HEK293 (cell line): Measurements from ENCODE around the gene PDZK1IP1.
A peak's percentile ranks its signal among the peaks of the same experiment; 100 is the strongest.

ENCODE experiments used
- CTCF ChIA-PET: fragments of 350-600 bp; formaldehyde crosslinking; extraction: SDS; loops from one replicate; lab custom pipeline; 2021; ENCODE audit warnings: antibody characterized with exemption; lab: Yijun Ruan, JAX
- POLR2A ChIA-PET: fragments of 300-600 bp; formaldehyde crosslinking; extraction: SDS; loops from one replicate; lab custom pipeline; 2020; ENCODE audit warnings: antibody characterized with exemption, inconsistent platforms; lab: Yijun Ruan, JAX
- H3K27ac ChIP-seq: fragments of 200-500 bp; sonication (Bioruptor generic); 2 replicates; pipeline ENCODE4 v1.5.1; 2014; ENCODE audit warnings: low read depth, low read length, control low read depth, inconsistent platforms; ENCODE audit errors: extremely low read depth
- H3K36me3 ChIP-seq, 2 experiments: fragments of 200-500 bp in 1 of 2; sonication (Bioruptor generic) in 1 of 2; 1 replicate in 1 of 2; 2 replicates in 1 of 2; pipeline ENCODE4 v1.5.1; 2014 to 2017; ENCODE audit warnings: inconsistent platforms in 2 of 2, low read length in 2 of 2; ENCODE audit not compliant: control insufficient read depth in 2 of 2, insufficient read depth in 1 of 2
- H3K4me1 ChIP-seq: fragments of 200-500 bp; sonication (Bioruptor generic); 2 replicates; pipeline ENCODE4 v1.5.1; 2014; ENCODE audit warnings: mild to moderate bottlenecking, low read length, inconsistent platforms; ENCODE audit not compliant: control insufficient read depth, insufficient read depth
- H3K4me3 ChIP-seq: 2 replicates; pipeline ENCODE4 v1.5.1; 2011; ENCODE audit warnings: low read depth, mild to moderate bottlenecking, control low read depth, low read length, moderate library complexity
- H3K9me3 ChIP-seq: fragments of 200-500 bp; sonication (Bioruptor generic); 2 replicates; pipeline ENCODE4 v1.5.1; 2014; ENCODE audit warnings: low read depth, low read length, inconsistent platforms; ENCODE audit not compliant: control insufficient read depth, insufficient read depth
- BCL11B ChIP-seq: fragments of 450-650 bp; formaldehyde crosslinking; IDR thresholded peaks from 2 replicates; pipeline ENCODE4 v1.5.1; 2016; ENCODE audit warnings: low read depth, missing biosample characterization, missing genetic modification characterization
- HOXC10 ChIP-seq: sonication (generic); formaldehyde crosslinking; IDR thresholded peaks from 2 replicates; pipeline ENCODE4 v1.8.1; 2023; ENCODE audit warnings: mild to moderate bottlenecking, missing genetic modification reagents
- HOXD13 ChIP-seq: sonication (generic); formaldehyde crosslinking; IDR thresholded peaks from 2 replicates; pipeline ENCODE4 v1.8.0; 2022; ENCODE audit warnings: missing genetic modification reagents, borderline replicate concordance
- REPIN1 ChIP-seq: fragments of 450-650 bp; formaldehyde crosslinking; IDR thresholded peaks from 2 replicates; pipeline ENCODE4 v1.5.1; 2017; ENCODE audit warnings: missing biosample characterization, missing genetic modification characterization, low read depth
- ZNF138 ChIP-seq: fragments of 450-650 bp; formaldehyde crosslinking; IDR thresholded peaks from 2 replicates; pipeline ENCODE4 v1.5.1; 2016; ENCODE audit warnings: missing biosample characterization, missing genetic modification characterization, borderline replicate concordance
- ZNF530 ChIP-seq: fragments of 450-650 bp; formaldehyde crosslinking; IDR thresholded peaks from 2 replicates; pipeline ENCODE4 v1.5.1; 2016; ENCODE audit warnings: low read depth, missing biosample characterization, missing genetic modification characterization
- ZNF560 ChIP-seq: fragments of 450-650 bp; formaldehyde crosslinking; IDR thresholded peaks from 2 replicates; pipeline ENCODE4 v1.5.1; 2017; ENCODE audit warnings: missing biosample characterization, missing genetic modification characterization, borderline replicate concordance
- ZNF660 ChIP-seq: fragments of 450-650 bp; IDR thresholded peaks from 2 replicates; pipeline ENCODE4 v1.5.1; 2018; ENCODE audit warnings: missing biosample characterization, mild to moderate bottlenecking, missing genetic modification characterization
- TF ChIP-seq, protein P1 (sequence below): fragments of 450-650 bp; formaldehyde crosslinking; IDR thresholded peaks from 2 replicates; pipeline ENCODE4 v1.5.1; 2017; ENCODE audit warnings: missing biosample characterization, missing genetic modification characterization
- TF ChIP-seq, protein P2 (sequence below): fragments of 450-650 bp; formaldehyde crosslinking; conservative IDR thresholded peaks from 2 replicates; pipeline ENCODE4 v1.5.1; 2016; ENCODE audit warnings: low read depth, missing biosample characterization, missing genetic modification characterization
- TF ChIP-seq, protein P3 (sequence below): fragments of 450-650 bp; formaldehyde crosslinking; IDR thresholded peaks from 2 replicates; pipeline ENCODE4 v1.5.1; 2017; ENCODE audit warnings: missing biosample characterization, missing genetic modification characterization
- TF ChIP-seq, protein P4 (sequence below): fragments of 450-650 bp; formaldehyde crosslinking; IDR thresholded peaks from 2 replicates; pipeline ENCODE4 v1.5.1; 2016; ENCODE audit warnings: missing biosample characterization, missing genetic modification characterization
- TF ChIP-seq, protein P5 (sequence below): fragments of 450-650 bp; formaldehyde crosslinking; IDR thresholded peaks from 2 replicates; pipeline ENCODE4 v1.5.1; 2016; ENCODE audit warnings: missing biosample characterization, missing genetic modification characterization
- TF ChIP-seq, protein P6 (sequence below): fragments of 450-650 bp; formaldehyde crosslinking; IDR thresholded peaks from 2 replicates; pipeline ENCODE4 v1.5.1; 2016; ENCODE audit warnings: missing biosample characterization, missing genetic modification characterization

PDZK1IP1 gene

DNA sequence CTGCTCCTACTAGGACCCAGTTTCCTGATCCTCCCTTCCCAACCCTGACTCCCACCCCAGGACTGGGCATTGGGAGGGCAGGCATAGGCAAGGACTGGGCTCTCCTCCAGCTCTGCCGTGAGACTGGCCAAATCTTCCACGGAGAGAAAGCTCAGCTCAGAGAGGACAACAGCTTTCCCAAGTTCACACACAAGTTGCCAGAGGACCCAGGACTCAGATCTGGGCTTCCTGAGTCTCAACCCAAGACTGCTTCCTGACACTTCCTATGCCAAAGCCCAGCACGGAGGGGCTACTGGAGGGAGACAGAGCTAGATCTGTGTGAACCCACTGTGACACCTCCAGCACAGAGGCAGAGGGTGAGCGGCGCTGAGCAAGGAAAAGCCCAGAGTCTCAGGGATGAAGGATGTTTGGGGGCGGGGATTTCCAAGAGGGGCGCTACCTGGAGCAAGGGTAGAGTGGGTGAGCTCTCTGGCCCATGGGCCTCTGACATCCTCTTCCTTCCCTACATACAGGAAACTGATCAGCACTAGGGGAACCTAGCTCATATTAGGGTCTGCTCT is 7.1 kb downstream of the PDZK1IP1 start (continued):
- TF ChIP-seq, protein P1, sequence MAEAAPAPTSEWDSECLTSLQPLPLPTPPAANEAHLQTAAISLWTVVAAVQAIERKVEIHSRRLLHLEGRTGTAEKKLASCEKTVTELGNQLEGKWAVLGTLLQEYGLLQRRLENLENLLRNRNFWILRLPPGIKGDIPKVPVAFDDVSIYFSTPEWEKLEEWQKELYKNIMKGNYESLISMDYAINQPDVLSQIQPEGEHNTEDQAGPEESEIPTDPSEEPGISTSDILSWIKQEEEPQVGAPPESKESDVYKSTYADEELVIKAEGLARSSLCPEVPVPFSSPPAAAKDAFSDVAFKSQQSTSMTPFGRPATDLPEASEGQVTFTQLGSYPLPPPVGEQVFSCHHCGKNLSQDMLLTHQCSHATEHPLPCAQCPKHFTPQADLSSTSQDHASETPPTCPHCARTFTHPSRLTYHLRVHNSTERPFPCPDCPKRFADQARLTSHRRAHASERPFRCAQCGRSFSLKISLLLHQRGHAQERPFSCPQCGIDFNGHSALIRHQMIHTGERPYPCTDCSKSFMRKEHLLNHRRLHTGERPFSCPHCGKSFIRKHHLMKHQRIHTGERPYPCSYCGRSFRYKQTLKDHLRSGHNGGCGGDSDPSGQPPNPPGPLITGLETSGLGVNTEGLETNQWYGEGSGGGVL (tag by site-specific recombination) = no peak
- TF ChIP-seq, protein P2, sequence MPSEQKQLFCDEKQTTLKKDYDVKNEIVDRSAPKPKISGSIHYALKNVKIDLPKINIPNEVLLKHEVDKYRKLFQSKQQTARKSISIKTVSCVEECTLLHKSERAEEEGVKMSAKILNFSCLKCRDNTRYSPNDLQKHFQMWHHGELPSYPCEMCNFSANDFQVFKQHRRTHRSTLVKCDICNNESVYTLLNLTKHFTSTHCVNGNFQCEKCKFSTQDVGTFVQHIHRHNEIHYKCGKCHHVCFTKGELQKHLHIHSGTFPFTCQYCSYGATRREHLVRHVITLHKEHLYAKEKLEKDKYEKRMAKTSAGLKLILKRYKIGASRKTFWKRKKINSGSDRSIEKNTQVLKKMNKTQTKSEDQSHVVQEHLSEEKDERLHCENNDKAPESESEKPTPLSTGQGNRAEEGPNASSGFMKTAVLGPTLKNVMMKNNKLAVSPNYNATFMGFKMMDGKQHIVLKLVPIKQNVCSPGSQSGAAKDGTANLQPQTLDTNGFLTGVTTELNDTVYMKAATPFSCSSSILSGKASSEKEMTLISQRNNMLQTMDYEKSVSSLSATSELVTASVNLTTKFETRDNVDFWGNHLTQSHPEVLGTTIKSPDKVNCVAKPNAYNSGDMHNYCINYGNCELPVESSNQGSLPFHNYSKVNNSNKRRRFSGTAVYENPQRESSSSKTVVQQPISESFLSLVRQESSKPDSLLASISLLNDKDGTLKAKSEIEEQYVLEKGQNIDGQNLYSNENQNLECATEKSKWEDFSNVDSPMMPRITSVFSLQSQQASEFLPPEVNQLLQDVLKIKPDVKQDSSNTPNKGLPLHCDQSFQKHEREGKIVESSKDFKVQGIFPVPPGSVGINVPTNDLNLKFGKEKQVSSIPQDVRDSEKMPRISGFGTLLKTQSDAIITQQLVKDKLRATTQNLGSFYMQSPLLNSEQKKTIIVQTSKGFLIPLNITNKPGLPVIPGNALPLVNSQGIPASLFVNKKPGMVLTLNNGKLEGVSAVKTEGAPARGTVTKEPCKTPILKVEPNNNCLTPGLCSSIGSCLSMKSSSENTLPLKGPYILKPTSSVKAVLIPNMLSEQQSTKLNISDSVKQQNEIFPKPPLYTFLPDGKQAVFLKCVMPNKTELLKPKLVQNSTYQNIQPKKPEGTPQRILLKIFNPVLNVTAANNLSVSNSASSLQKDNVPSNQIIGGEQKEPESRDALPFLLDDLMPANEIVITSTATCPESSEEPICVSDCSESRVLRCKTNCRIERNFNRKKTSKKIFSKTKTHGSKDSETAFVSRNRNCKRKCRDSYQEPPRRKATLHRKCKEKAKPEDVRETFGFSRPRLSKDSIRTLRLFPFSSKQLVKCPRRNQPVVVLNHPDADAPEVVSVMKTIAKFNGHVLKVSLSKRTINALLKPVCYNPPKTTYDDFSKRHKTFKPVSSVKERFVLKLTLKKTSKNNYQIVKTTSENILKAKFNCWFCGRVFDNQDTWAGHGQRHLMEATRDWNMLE (tag by site-specific recombination) = no peak
- no peak for TF ChIP-seq ZNF560 (tag by site-specific recombination)
- TF ChIP-seq, protein P3, sequence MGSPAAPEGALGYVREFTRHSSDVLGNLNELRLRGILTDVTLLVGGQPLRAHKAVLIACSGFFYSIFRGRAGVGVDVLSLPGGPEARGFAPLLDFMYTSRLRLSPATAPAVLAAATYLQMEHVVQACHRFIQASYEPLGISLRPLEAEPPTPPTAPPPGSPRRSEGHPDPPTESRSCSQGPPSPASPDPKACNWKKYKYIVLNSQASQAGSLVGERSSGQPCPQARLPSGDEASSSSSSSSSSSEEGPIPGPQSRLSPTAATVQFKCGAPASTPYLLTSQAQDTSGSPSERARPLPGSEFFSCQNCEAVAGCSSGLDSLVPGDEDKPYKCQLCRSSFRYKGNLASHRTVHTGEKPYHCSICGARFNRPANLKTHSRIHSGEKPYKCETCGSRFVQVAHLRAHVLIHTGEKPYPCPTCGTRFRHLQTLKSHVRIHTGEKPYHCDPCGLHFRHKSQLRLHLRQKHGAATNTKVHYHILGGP (tag by site-specific recombination) = no peak
- TF ChIP-seq BCL11B = no peak
- TF ChIP-seq ZNF138 (tag by site-specific recombination) = no peak
- TF ChIP-seq ZNF530 (tag by site-specific recombination) = no peak
- TF ChIP-seq, protein P4, sequence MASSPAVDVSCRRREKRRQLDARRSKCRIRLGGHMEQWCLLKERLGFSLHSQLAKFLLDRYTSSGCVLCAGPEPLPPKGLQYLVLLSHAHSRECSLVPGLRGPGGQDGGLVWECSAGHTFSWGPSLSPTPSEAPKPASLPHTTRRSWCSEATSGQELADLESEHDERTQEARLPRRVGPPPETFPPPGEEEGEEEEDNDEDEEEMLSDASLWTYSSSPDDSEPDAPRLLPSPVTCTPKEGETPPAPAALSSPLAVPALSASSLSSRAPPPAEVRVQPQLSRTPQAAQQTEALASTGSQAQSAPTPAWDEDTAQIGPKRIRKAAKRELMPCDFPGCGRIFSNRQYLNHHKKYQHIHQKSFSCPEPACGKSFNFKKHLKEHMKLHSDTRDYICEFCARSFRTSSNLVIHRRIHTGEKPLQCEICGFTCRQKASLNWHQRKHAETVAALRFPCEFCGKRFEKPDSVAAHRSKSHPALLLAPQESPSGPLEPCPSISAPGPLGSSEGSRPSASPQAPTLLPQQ = no peak
- TF ChIP-seq, protein P5, sequence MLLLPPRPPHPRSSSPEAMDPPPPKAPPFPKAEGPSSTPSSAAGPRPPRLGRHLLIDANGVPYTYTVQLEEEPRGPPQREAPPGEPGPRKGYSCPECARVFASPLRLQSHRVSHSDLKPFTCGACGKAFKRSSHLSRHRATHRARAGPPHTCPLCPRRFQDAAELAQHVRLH (tag by site-specific recombination) = no peak
- TF ChIP-seq HOXD13 (CRISPR knock-in tag) = no peak
- no peak for TF ChIP-seq HOXC10 (CRISPR knock-in tag)
- TF ChIP-seq ZNF660 (tag by site-specific recombination) = no peak

DNA sequence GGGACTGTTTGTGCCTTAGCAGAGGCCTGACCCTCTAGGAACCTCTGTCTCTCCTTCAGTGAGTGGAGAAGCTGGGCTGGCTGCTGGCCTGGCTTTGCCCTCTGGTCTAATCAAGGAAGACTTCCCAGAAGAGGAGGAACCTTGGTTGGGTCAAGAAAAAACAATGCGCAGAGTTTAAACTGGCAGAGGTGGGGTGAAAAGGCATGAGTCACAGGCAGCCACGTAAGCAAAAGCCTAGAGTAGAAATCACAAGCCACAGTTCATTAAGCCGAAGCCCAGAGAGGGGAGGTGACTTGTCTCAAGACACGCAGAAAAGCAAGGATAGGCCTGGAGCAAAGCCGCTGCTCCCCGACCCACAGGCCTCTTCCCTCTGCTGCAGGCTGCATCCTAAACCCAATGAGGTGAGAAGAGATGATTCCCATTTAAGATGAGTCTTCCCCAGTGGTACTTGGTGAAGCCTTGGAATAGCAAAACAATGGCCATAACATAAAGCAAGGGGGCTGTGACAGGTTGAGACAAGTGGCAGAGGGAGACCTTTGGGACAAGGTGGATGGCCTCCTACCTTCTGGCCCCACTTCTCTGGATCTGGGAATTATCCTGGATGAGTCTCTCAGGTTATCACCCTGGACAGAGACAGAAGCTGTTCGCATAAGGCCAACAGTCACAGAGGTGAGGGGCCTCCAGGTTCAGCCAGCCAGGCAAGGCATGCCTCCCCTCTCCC is 7.7 kb downstream of the PDZK1IP1 start:
- no peaks in the 10 kb centered on the region for H3K36me3 ChIP-seq
- no peaks in the 10 kb centered on the region for H3K9me3 ChIP-seq
- H3K27ac ChIP-seq = no peak overlapping the region
- no peaks in the 10 kb centered on the region for H3K4me1 ChIP-seq
- ChIA-PET CTCF (interaction anchor here (0.6 to 4.4 kb wide), 3 partner anchors 11 to 250 kb away, joined by 3 to 78 read pairs (median 10); partner anchors contain the start of gene PDZK1IP1), POLR2A (no interaction called here)
- TF ChIP-seq REPIN1 (tag by site-specific recombination) = no peak
- TF ChIP-seq, protein P6, sequence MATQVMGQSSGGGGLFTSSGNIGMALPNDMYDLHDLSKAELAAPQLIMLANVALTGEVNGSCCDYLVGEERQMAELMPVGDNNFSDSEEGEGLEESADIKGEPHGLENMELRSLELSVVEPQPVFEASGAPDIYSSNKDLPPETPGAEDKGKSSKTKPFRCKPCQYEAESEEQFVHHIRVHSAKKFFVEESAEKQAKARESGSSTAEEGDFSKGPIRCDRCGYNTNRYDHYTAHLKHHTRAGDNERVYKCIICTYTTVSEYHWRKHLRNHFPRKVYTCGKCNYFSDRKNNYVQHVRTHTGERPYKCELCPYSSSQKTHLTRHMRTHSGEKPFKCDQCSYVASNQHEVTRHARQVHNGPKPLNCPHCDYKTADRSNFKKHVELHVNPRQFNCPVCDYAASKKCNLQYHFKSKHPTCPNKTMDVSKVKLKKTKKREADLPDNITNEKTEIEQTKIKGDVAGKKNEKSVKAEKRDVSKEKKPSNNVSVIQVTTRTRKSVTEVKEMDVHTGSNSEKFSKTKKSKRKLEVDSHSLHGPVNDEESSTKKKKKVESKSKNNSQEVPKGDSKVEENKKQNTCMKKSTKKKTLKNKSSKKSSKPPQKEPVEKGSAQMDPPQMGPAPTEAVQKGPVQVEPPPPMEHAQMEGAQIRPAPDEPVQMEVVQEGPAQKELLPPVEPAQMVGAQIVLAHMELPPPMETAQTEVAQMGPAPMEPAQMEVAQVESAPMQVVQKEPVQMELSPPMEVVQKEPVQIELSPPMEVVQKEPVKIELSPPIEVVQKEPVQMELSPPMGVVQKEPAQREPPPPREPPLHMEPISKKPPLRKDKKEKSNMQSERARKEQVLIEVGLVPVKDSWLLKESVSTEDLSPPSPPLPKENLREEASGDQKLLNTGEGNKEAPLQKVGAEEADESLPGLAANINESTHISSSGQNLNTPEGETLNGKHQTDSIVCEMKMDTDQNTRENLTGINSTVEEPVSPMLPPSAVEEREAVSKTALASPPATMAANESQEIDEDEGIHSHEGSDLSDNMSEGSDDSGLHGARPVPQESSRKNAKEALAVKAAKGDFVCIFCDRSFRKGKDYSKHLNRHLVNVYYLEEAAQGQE (tag by site-specific recombination) = peak; percentile 56; the same call in 1 of the 2 replicates
- H3K4me3 ChIP-seq = no peak overlapping the region
